ENCODE measurements around the gene MYH10. TPM values are rescaled to one million over a fixed set of nuclear protein-coding genes. Genes with fewer than 3 reads are reported as not detected.

Gene MYH10
- total RNA-seq, 3 donors from 2014 or later, result 4.3 to 23.8 (median 10.1) TPM

DNA sequence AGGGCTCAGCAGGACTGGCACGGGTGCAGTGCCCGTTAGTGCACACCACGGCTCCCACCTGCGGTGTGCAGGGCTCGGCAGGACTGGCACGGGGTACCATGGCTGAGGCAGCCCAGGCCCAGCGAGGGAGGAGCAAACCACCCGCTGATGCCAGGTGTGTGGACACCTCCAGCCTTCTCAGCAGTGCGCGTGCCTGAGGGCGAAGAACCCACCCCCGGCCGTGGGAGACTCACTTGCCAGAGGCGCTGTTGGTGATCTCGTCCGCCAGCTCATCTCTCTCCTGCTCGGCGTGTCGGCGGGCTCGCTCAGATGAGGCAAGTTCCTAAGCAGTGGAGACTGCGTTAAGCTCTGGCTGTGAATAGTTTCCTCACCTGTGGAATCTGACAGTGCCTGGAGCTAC is 149.4 kb downstream of the MYH10 start:
- no peak for TF ChIP-seq CTCF (IDR thresholded peaks at IDR 0.05)
- H3K36me3 ChIP-seq (ENCODE audit: low read depth), result no peaks in the 10 kb centered on the region
- no peaks in the 10 kb centered on the region for H3K4me1 ChIP-seq (ENCODE audit: low read depth)
- H3K9me3 ChIP-seq, result peaks cover 16% of the 10 kb centered on the region
- no peak overlapping the region for H3K4me3 ChIP-seq
- intact Hi-C loops (cut with DNase I, micrococcal nuclease), result no loop called here
- DNase-seq, result no peak
- ATAC-seq, result no peak

DNA sequence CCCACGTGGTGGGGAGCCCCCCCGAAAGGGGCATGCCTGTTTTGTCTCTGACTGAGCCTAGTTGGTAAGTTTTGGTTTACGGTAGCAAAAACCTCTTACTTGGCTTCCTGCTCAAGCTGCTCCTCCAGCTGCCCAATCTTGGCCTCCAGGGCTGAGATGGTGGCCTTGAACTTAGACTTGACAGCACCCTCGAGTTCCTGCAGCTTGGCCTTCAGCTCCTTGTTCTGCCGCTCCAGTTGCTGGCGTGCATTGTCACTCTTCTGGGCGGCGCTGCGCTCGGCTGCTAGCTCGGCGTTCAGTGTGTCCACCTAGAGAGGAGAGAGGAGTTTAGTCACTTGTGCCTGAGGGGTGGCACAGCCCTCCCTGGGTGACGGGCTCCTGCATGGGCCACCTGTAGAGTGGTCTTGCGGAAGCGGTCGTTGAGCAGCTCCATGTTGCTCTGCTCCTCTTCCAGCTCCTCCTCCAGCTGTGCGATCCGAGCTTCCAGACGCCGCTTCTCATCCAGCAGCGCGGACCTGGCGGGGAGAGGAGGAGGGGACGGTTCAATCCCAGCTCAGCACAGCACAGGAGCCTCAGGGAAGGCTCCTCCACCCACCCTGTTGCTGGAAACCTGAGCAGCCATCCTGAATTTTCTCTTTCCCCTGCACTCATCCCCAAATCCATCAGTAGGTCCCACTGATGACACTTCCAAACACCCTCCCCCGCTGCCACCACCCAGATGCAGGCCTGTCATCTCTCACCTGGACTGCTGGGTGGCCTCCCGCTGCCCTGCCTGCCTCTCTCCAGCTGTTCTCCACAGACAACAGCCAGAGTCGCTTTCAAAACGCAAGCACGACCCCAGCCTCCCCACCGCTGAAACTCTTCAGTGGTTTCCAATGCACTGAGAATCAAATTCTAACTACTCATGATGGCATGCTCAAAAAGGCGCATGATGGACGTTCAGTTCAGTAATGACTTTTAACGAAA is 150.2 kb downstream of the MYH10 start:
- DNase-seq, result no peak
- no peak overlapping the region for H3K4me3 ChIP-seq
- H3K36me3 ChIP-seq (ENCODE audit: low read depth), result no peaks in the 10 kb centered on the region
- no peak for ATAC-seq
- H3K9me3 ChIP-seq, result peaks cover 16% of the 10 kb centered on the region
- intact Hi-C loops (cut with DNase I, micrococcal nuclease), result no loop called here
- no peaks in the 10 kb centered on the region for H3K4me1 ChIP-seq (ENCODE audit: low read depth)
- no peak for TF ChIP-seq CTCF (IDR thresholded peaks at IDR 0.05)

- Histone ChIP-seq H3K36me3 (ENCODE audit: low read depth) (no peaks in the 10 kb centered on the region), H3K4me1 (ENCODE audit: low read depth) (no peaks in the 10 kb centered on the region), H3K9me3 (peaks cover 12% of the 10 kb centered on the region), H3K4me3 (no peak overlapping the region)
- intact Hi-C loops (cut with DNase I, micrococcal nuclease), result no loop called here
- no peak for TF ChIP-seq CTCF (IDR thresholded peaks at IDR 0.05)
- ATAC-seq, result peak; percentile 32
- DNase-seq, result peak in 1 of 3 donors; percentile 68
Observed at GRCh38 chr17:8479431-8479947, 151.0 kb downstream of the MYH10 start.

DNA sequence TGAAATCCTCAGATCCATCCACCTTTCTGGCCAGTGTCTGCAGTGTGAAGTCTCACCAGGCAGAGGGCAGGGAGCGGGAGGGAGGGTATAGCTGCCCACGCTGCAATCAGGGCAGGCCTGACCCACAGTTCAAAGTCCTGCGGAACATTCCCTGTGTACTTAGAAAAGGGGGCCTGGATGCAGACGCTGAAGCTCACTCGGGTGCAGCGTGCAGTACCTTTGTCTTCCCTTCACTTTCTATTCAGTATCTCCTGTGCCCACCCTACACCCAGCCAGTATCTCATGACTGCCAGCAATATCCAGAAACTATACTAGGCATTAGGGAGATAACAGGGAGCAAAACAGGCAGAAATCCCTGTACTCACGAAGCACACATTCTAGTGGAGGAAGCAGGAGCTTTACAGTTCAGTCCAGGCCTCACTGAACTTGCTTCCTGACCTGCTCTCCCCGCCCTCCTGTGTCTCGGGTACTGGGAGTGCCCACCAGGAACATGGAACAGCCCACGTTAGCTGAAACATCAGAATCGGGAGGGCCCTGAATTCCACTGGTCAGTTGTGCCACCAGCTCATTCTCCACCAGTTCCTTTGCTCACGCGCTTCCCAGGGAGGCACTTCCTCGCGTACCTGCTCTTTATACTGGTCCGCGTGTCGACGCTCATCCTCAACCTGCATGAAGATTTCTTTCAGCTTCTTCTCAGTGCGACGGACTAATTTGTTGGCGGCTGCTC is 152.6 kb downstream of the MYH10 start:
- no peak for ATAC-seq
- intact Hi-C loops (cut with DNase I, micrococcal nuclease), result no loop called here
- H3K4me3 ChIP-seq, result no peak overlapping the region
- no peak for TF ChIP-seq CTCF (IDR thresholded peaks at IDR 0.05)
- no peaks in the 10 kb centered on the region for H3K9me3 ChIP-seq
- H3K4me1 ChIP-seq (ENCODE audit: low read depth), result no peaks in the 10 kb centered on the region
- DNase-seq, result no peak
- no peaks in the 10 kb centered on the region for H3K36me3 ChIP-seq (ENCODE audit: low read depth)

DNA sequence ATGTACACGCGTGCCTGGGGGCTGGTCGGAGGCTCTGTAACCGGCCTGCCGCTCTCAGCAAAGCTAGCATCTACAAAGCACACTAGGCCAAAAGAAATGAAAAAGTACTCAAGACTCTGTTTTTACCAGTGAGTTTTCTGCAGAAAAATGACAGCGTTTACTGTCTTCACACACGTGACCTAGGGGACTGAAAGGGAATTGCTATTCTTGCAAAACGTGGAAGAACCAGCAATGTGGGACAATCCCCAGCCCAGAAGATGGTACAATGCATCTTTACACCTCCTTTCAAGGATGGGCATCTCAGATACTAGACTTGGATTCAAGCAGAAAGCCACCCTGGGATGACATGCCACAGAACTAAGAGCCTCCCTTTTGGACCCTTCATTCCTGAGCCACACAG is 153.4 kb downstream of the MYH10 start:
- DNase-seq, result no peak
- no peaks in the 10 kb centered on the region for H3K4me1 ChIP-seq (ENCODE audit: low read depth)

More for the DNA sequence above, 153.4 kb downstream of the MYH10 start:
- ATAC-seq, result no peak
- no peak for TF ChIP-seq CTCF (IDR thresholded peaks at IDR 0.05)
- no peak overlapping the region for H3K4me3 ChIP-seq
- no peaks in the 10 kb centered on the region for H3K9me3 ChIP-seq
- H3K36me3 ChIP-seq (ENCODE audit: low read depth), result peaks cover under 1% of the 10 kb centered on the region
- intact Hi-C loops (cut with DNase I, micrococcal nuclease), result no loop called here

Data from mucosa of descending colon (tissue), 3 donors.